B cell (primary cell): ENCODE data around the gene PLG. TPM values are rescaled to one million over a fixed set of nuclear protein-coding genes. Genes with fewer than 3 reads are reported as not detected.

Experiments
- ATAC-seq: fragments of 200-7000 bp; cut with Tn5 transposase; one replicate; pipeline ENCODE4 v1.10.0; 2021; ENCODE audit warnings: low read depth, mild to moderate bottlenecking, moderate number of reproducible peaks, moderate library complexity
- CTCF ChIA-PET: fragments of 350-600 bp; sonication (Branson Sonifier 250); formaldehyde crosslinking; loops from one replicate; lab custom pipeline; 2021; ENCODE audit warnings: antibody characterized with exemption, inconsistent platforms; lab: Charles Lee
- POLR2A ChIA-PET: fragments of 350-600 bp; sonication (Branson Sonifier 250); formaldehyde crosslinking; loops from one replicate; lab custom pipeline; 2021; ENCODE audit warnings: antibody characterized with exemption; lab: Charles Lee
- DNase-seq: peaks from one replicate; pipeline ENCODE4 v3.0.0; 2013
- H2AFZ ChIP-seq: 2 replicates; pipeline ENCODE4 v1.6.1; 2012; ENCODE audit warnings: mild to moderate bottlenecking, low read depth, low read length; ENCODE audit not compliant: insufficient read depth, poor library complexity, severe bottlenecking
- H3K27ac ChIP-seq, 2 donors: 1 replicate in 1 of 2; 2 replicates in 1 of 2; pipeline ENCODE4 v1.5.1; 2012 to 2013; ENCODE audit warnings: low read length in 2 of 2, mild to moderate bottlenecking in 2 of 2, moderate library complexity in 1 of 2
- H3K27me3 ChIP-seq, 4 experiments: fragments of 200-600 bp in 1 of 4; sonication (generic) in 1 of 4; replicated peaks in 1 of 4; 1 replicate in 2 of 4; 2 replicates in 2 of 4; pipeline versions ENCODE4 v1.6.1 to v1.7.0; 2013 to 2016; ENCODE audit warnings: low read length in 3 of 4, mild to moderate bottlenecking in 2 of 4, mixed read lengths in 1 of 4, moderate library complexity in 1 of 4; ENCODE audit not compliant: insufficient read depth in 4 of 4, control insufficient read depth in 3 of 4; ENCODE audit errors: control extremely low read depth in 1 of 4
- H3K36me3 ChIP-seq, 2 experiments: replicated peaks in 1 of 2; 1 replicate in 1 of 2; 2 replicates in 1 of 2; pipeline versions ENCODE4 v1.6.1 to v1.7.1; 2013; ENCODE audit warnings: low read length in 1 of 2; ENCODE audit not compliant: insufficient read depth in 2 of 2, control insufficient read depth in 1 of 2; ENCODE audit errors: control extremely low read depth in 1 of 2, extremely low read depth in 1 of 2
- H3K4me1 ChIP-seq, 2 donors: fragments of 200-600 bp in 1 of 2; sonication (generic) in 1 of 2; 1 replicate in 1 of 2; 2 replicates in 1 of 2; pipeline versions ENCODE4 v1.5.1 to v1.6.1; 2013 to 2017; ENCODE audit warnings: low read length in 2 of 2; ENCODE audit not compliant: control insufficient read depth in 2 of 2, insufficient read depth in 2 of 2
- H3K4me2 ChIP-seq: replicated peaks from 2 replicates; pipeline ENCODE3; 2012; ENCODE audit warnings: mild to moderate bottlenecking, low read depth, low read length; ENCODE audit not compliant: poor library complexity, severe bottlenecking
- H3K4me3 ChIP-seq, 5 experiments: fragments of 200-600 bp in 1 of 5; sonication (generic) in 1 of 5; 1 replicate in 3 of 5; 2 replicates in 2 of 5; pipeline versions ENCODE4 v1.5.1 to v1.7.0; 2011 to 2016; ENCODE audit warnings: low read length in 4 of 5, mild to moderate bottlenecking in 4 of 5, low read depth in 2 of 5, control low read depth in 1 of 5, moderate library complexity in 1 of 5; ENCODE audit not compliant: insufficient read depth in 1 of 5; ENCODE audit errors: control extremely low read depth in 1 of 5, extremely low read depth in 1 of 5
- H3K79me2 ChIP-seq: fragments of 200-600 bp; sonication (generic); one replicate; pipeline ENCODE4 v1.6.0; 2016; ENCODE audit warnings: low read length; ENCODE audit not compliant: control insufficient read depth, insufficient read depth
- H3K9ac ChIP-seq: fragments of 200-600 bp; sonication (generic); 2 replicates; pipeline ENCODE4 v1.6.1; 2017; ENCODE audit warnings: mild to moderate bottlenecking, low read length, moderate library complexity
- H3K9me3 ChIP-seq, 3 donors: one replicate each; pipeline versions ENCODE4 v1.6.1 to v1.7.1; 2013; ENCODE audit warnings: low read length in 2 of 3; ENCODE audit not compliant: control insufficient read depth in 2 of 3, insufficient read depth in 1 of 3; ENCODE audit errors: control extremely low read depth in 1 of 3
- H4K20me1 ChIP-seq: 2 replicates; pipeline ENCODE4 v1.6.0; 2012; ENCODE audit warnings: mild to moderate bottlenecking, low read length; ENCODE audit not compliant: insufficient read depth, control insufficient read depth, poor library complexity, severe bottlenecking
- H3K27ac Mint-ChIP-seq: one replicate; pipeline ENCODE4 v1.8.0; 2021; ENCODE audit warnings: mixed read lengths
- H3K27me3 Mint-ChIP-seq: one replicate; pipeline ENCODE4 v1.8.0; 2021; ENCODE audit warnings: mixed read lengths
- H3K4me1 Mint-ChIP-seq: one replicate; pipeline ENCODE4 v1.8.0; 2021; ENCODE audit warnings: mixed read lengths
- H3K4me3 Mint-ChIP-seq: one replicate; pipeline ENCODE4 v1.8.0; 2021; ENCODE audit warnings: mixed read lengths
- H3K9me3 Mint-ChIP-seq: one replicate; pipeline ENCODE4 v1.8.0; 2022; ENCODE audit warnings: mixed read lengths; ENCODE audit not compliant: insufficient read depth
- EZH2 ChIP-seq: IDR thresholded peaks from 2 replicates; pipeline ENCODE4 v1.6.1; 2012; ENCODE audit warnings: borderline replicate concordance, low read depth, mild to moderate bottlenecking, moderate library complexity, low read length; ENCODE audit not compliant: insufficient read depth, poor library complexity, severe bottlenecking
- WGBS: methylation state at CpG from one replicate; pipeline ENCODE4 v1.1.5; 2013; ENCODE audit warnings: missing lambda C conversion rate; ENCODE audit not compliant: insufficient coverage; 5-methylcytosine and 5-hydroxymethylcytosine counted together
- intact Hi-C: fragments of 100-400 bp; cut with micrococcal nuclease; formaldehyde crosslinking; loops from one replicate; pipeline ENCODE4 v1.10.0; 2022
- polyA plus RNA-seq: library from polyadenylated mRNA; depleted of rRNA; stranded (reverse); fragments of >200 nt; gene quantifications from 2 replicates; pipeline ENCODE4 v1.2.3, GENCODE V29; 2012
- total RNA-seq, 2 donors: library from RNA; stranded (reverse); fragments of 120-200 nt in 1 of 2; gene quantifications; 1 replicate in 1 of 2; 2 replicates in 1 of 2; pipeline versions ENCODE4 v1.2.3 to v1.2.4, GENCODE V29; 2013 to 2022
- TF ChIP-seq, protein P1 (sequence below): fragments of 200-600 bp; IDR thresholded peaks from one replicate; pipeline ENCODE4 v1.8.0; 2022; ENCODE audit warnings: antibody characterized with exemption, mild to moderate bottlenecking

The PLG gene
- total and polyA plus RNA-seq, 2 donors (not counting 1 experiment from before 2014, with no cell fraction given): 0.32 TPM; not detected in 1

DNA sequence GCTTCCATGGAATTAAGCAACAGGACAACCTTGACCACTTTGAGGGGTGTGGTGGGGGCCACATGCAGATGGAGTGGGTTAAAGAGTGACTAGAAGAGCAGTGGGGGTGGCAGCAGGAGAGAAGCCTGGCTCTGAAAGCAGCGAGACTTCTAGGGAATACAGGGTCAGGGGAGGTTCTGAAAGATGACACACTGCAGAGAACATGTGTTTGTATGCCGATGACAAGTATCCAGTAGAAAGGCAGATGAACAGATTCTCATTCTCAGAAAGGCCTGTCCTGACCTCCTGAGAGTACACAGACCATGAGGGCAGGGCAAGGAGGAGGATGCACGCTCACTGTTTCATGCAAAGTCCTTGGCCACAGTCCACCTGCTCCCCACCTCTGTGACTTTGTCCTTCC lies 40.8 kb upstream of the PLG start:
- no peak overlapping the region for H3K4me2 ChIP-seq
- Mint-ChIP-seq H3K4me1 (no peaks in the 10 kb centered on the region), H3K9me3 (no peaks in the 10 kb centered on the region), H3K27me3 (peaks cover 10% of the 10 kb centered on the region), H3K4me3 (no peak overlapping the region), H3K27ac (no peak overlapping the region)
- WGBS: 92% methylated on average over 3 of the region's 3 CpGs
- TF ChIP-seq, protein P1, sequence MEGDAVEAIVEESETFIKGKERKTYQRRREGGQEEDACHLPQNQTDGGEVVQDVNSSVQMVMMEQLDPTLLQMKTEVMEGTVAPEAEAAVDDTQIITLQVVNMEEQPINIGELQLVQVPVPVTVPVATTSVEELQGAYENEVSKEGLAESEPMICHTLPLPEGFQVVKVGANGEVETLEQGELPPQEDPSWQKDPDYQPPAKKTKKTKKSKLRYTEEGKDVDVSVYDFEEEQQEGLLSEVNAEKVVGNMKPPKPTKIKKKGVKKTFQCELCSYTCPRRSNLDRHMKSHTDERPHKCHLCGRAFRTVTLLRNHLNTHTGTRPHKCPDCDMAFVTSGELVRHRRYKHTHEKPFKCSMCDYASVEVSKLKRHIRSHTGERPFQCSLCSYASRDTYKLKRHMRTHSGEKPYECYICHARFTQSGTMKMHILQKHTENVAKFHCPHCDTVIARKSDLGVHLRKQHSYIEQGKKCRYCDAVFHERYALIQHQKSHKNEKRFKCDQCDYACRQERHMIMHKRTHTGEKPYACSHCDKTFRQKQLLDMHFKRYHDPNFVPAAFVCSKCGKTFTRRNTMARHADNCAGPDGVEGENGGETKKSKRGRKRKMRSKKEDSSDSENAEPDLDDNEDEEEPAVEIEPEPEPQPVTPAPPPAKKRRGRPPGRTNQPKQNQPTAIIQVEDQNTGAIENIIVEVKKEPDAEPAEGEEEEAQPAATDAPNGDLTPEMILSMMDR: no peak
- no peak for TF ChIP-seq EZH2
- H3K4me3 ChIP-seq: no peak overlapping the region
- H3K4me1 ChIP-seq: no peaks in the 10 kb centered on the region
- ChIA-PET CTCF (no interaction called here), POLR2A (no interaction called here)
- H3K27ac ChIP-seq: no peak overlapping the region
- H4K20me1 ChIP-seq: no peaks in the 10 kb centered on the region
- ATAC-seq (no peak), DNase-seq (no peak)
- intact Hi-C loops: no loop called here
- no peaks in the 10 kb centered on the region for H3K79me2 ChIP-seq
- peaks cover 0 to 3% (median 0%) of the 10 kb centered on the region in 4 experiments for H3K27me3 ChIP-seq
- H3K9me3 ChIP-seq: peaks cover 0 to 12% (median 0%) of the 10 kb centered on the region in 3 donors
- no peaks in the 10 kb centered on the region for H3K36me3 ChIP-seq
- no peak overlapping the region for H2AFZ ChIP-seq
- H3K9ac ChIP-seq: no peak overlapping the region

DNA sequence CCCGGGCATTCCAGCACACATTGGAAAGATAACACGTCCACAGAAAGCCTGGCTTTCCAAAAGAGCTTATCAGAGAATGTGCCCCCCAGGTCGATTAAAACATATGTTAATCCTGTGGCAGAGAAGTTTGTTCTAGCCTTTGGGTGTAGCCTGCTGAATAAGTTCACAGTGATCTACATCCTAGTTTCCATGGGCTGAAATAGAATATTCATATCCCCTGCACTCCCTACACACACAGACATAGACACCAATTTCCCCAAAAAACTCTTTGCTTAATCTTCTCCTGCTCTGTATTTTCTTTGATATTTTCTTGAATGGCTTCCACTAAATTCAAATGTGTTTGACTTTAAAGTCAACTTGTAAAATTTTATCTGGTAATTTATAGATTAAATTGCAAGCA lies 39.6 kb upstream of the PLG start:
- no peak overlapping the region for H3K27ac Mint-ChIP-seq
- ChIA-PET CTCF (no interaction called here), POLR2A (no interaction called here)
- H3K9me3 Mint-ChIP-seq: no peaks in the 10 kb centered on the region
- peaks cover 0 to 10% (median 0%) of the 10 kb centered on the region in 3 donors for H3K9me3 ChIP-seq
- WGBS: 100% methylated on average over 1 of the region's 3 CpGs
- TF ChIP-seq, protein P1: no peak
- no peak for TF ChIP-seq EZH2
- no peak overlapping the region for H2AFZ ChIP-seq
- no peak overlapping the region for H3K4me3 ChIP-seq
- no peaks in the 10 kb centered on the region for H3K4me1 Mint-ChIP-seq
- DNase-seq (no peak), ATAC-seq (no peak)
- no peaks in the 10 kb centered on the region for H3K79me2 ChIP-seq
- H3K27me3 ChIP-seq: peaks cover 0 to 3% (median 0%) of the 10 kb centered on the region in 4 experiments
- H3K4me2 ChIP-seq: no peak overlapping the region
- no peaks in the 10 kb centered on the region for H3K36me3 ChIP-seq
- no peaks in the 10 kb centered on the region for H3K4me1 ChIP-seq
- peaks cover 10% of the 10 kb centered on the region for H3K27me3 Mint-ChIP-seq
- no peak overlapping the region for H3K4me3 Mint-ChIP-seq
- H4K20me1 ChIP-seq: no peaks in the 10 kb centered on the region
- no peak overlapping the region for H3K27ac ChIP-seq
- H3K9ac ChIP-seq: no peak overlapping the region
- intact Hi-C loops: no loop called here
